NB4 (cell line): ENCODE results near the gene XPC.

Experiments
- DNase-seq: peaks from one replicate; pipeline ENCODE4 v3.0.0; 2010; ENCODE audit warnings: low read depth
- H3K4me3 ChIP-seq: one replicate; pipeline ENCODE4 v1.5.1; 2011; ENCODE audit warnings: mild to moderate bottlenecking, low read depth, low read length, moderate library complexity
- CTCF ChIP-seq: IDR thresholded peaks from one replicate; pipeline ENCODE4 v1.5.1; 2012; ENCODE audit warnings: low read depth, low read length
- MAX ChIP-seq: IDR thresholded peaks from 2 replicates; pipeline ENCODE4 v1.6.1; 2011; ENCODE audit warnings: low read depth, low read length
- MYC ChIP-seq: IDR thresholded peaks from 2 replicates; pipeline ENCODE4 v1.6.1; 2011; ENCODE audit warnings: low read depth, low read length
- POLR2A ChIP-seq: IDR thresholded peaks from 2 replicates; pipeline ENCODE4 v1.6.1; 2011; ENCODE audit warnings: mild to moderate bottlenecking; ENCODE audit not compliant: insufficient read length; ENCODE audit errors: extremely low read depth

Gene XPC

GRCh38 chr3:14222900-14223594, 44.6 kb upstream of the XPC start:
- no peak for DNase-seq
- no peak for TF ChIP-seq MAX
- TF ChIP-seq POLR2A = no peak
- no peak for TF ChIP-seq CTCF
- no peak for TF ChIP-seq MYC
- H3K4me3 ChIP-seq = no peak overlapping the region

GRCh38 chr3:14222457-14222856, 44.1 kb upstream of the XPC start:
- H3K4me3 ChIP-seq = no peak overlapping the region
- TF ChIP-seq CTCF (no peak), MYC (no peak), POLR2A (no peak), MAX (no peak)
- no peak for DNase-seq

GRCh38 chr3:14221902-14222301, 43.5 kb upstream of the XPC start:
- TF ChIP-seq MAX (no peak), POLR2A (no peak), MYC (no peak), CTCF (no peak)
- DNase-seq = no peak
- no peak overlapping the region for H3K4me3 ChIP-seq

GRCh38 chr3:14220933-14221332, 42.5 kb upstream of the XPC start:
- DNase-seq = no peak
- no peak overlapping the region for H3K4me3 ChIP-seq
- TF ChIP-seq POLR2A (no peak), MAX (no peak), CTCF (no peak), MYC (no peak)

GRCh38 chr3:14218355-14218754, 40.0 kb upstream of the XPC start:
- H3K4me3 ChIP-seq = no peak overlapping the region
- DNase-seq = no peak
- TF ChIP-seq POLR2A (no peak), MYC (no peak), MAX (no peak), CTCF (no peak)
